Coronary artery (tissue), 2 donors: ENCODE measurements around the gene INCENP.
A peak's percentile ranks its signal among the peaks of the same experiment; 100 is the strongest.
"Not testable (repeated sequence)": the region's sequence is repeated elsewhere in the genome, so short reads cannot be mapped to it uniquely, and the experiment has no call there.

Experiments
- DNase-seq: peaks from one replicate; pipeline ENCODE4 v3.0.0-alpha.2; 2017; ENCODE audit warnings: low spot score
- H3K27ac ChIP-seq, 2 donors: fragments of 200-600 bp; sonication (generic); one replicate each; pipeline ENCODE4 v1.5.1; 2016 to 2019
- H3K4me3 ChIP-seq: fragments of 200-600 bp; sonication (generic); 2 replicates; pipeline ENCODE4 v1.5.1; 2016; ENCODE audit warnings: mild to moderate bottlenecking, moderate library complexity
- CTCF ChIP-seq: fragments of 200-600 bp; sonication (generic); IDR thresholded peaks from one replicate; pipeline ENCODE4 v1.5.1; 2019; ENCODE audit warnings: antibody characterized with exemption

The INCENP gene

GRCh38 chr11:62123669-62124185 lies at the start of gene INCENP:
Gene INCENP, plus strand, starts transcription at chr11:62124011. Its CDS starts 4,151 bp downstream, at chr11:62128162.
- TF ChIP-seq CTCF: no peak
- H3K4me3 ChIP-seq: peak within 1 kb of the TSS; percentile 98
- peak; percentile 97 for DNase-seq
- peak within 1 kb of the TSS; percentile 21 to 79 for H3K27ac ChIP-seq

DNA sequence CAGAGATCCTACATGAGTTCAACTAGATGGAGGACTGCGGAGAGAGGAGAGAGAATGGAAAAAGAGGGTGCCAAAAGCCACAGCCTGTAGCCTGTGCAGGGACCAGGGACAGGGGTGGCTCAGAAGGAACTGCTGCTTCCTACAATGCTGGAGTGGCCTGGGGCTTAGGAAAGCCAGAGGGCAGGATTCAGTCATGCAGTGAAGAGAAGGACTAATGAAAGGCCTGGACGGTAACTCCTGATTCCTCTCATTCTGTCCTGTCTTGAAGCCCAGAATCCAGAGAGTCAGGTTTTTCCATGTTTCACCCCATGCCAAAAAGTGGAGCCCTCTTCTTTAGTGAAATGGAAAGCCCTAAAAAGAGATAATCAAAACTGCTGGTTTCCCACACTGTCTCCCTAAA lies 48.4 kb upstream of the INCENP start:
- H3K4me3 ChIP-seq: no peak overlapping the region
- no peak for DNase-seq
- no peak overlapping the region for H3K27ac ChIP-seq
- TF ChIP-seq CTCF: no peak

DNA sequence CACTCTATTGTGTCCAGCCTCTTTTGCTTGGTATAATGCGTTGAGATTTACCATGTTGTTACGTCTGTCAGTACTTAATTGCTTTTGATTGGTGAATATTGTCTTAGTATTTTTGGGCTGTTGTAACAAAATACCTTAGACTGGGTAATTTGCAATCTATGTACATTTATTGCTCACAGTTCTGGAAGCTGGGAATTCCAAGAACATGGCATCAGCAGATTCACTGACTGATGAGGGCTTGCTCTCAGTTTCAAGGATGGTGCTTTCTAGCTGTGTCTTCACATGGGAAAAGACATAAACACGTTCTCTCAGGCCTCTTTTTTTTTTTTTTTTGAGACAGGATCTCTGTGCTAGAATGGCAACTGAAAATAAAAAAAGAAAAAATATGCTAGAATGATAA lies 46.7 kb upstream of the INCENP start:
- Histone ChIP-seq H3K4me3 (no peak overlapping the region), H3K27ac (no peak overlapping the region)
- TF ChIP-seq CTCF: no peak
- no peak for DNase-seq

DNA sequence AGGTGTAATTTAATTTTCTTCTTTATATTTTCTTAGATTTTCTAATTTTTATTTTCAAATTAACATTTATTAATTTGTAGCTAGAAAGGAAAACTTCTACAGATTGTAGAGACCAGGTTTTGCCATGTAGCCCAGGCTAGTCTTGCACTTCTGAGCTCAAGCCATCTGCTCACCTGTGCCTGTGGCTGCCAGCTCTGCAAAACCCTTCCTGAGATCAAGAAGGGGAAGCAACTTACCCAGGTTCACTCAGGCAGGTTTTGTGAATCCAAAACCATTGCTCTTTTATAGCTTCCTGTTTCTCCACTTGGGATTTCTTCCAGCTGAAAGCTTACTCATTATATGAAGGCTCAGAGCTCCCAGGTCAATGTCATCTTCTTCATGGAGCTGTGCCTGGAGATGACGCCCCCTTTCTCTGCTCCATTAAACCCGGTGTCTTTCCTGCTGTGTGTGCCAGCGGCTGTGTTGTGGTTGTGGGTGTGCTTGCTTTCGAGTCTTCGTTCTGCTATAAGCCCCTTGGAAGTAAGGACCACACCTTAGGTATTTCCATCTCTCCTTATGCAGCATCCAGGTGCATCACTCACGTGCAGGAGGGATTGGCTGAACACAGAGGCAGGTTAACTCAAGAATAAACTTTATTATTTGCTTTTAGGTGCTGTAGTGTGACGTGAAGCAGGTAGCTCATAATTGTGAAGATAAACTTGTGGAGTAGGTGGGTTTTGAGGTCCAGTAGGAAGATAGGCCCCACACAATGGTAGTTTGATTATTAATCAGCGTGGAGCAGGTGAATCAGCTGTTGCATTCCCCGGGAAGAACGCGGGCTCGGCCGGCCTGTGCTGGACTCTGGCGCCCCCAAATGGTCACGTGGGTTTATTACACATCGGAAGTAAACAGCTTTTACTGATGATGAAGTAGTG lies 42.2 kb upstream of the INCENP start:
- Histone ChIP-seq H3K4me3 (no peak overlapping the region), H3K27ac (no peak overlapping the region)
- TF ChIP-seq CTCF: peak; percentile 93
- DNase-seq: peak; percentile 79

GRCh38 chr11:62082292-62082657 lies 41.5 kb upstream of the INCENP start:
- no peak for DNase-seq
- Histone ChIP-seq H3K4me3 (no peak overlapping the region), H3K27ac (no peak overlapping the region)
- TF ChIP-seq CTCF: no peak

DNA sequence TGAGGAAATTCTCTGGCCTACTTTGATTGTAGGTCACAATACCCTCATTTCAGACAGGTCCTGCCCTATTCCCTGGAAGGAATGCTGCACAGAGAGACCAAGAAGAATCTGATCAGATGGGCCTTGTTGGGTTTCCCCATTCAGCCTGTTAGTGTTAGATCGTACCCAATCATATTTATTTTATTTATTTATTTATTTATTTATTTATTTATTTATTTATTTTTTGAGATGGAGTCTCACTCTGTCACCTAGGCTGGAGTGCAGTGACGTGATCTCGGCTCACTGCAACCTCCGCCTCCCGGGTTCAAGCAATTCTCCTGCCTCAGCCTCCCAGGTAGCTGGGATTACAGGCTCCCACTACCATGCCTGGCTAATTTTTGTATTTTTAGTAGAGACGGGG lies 39.0 kb upstream of the INCENP start:
- DNase-seq, H3K27ac ChIP-seq, H3K4me3 ChIP-seq: not testable (repeated sequence)

GRCh38 chr11:62087694-62088093 lies 36.1 kb upstream of the INCENP start:
- Histone ChIP-seq H3K27ac (no peak overlapping the region), H3K4me3 (no peak overlapping the region)
- no peak for TF ChIP-seq CTCF
- no peak for DNase-seq
